CD14-positive monocyte (primary cell): ENCODE results near the gene GPS1. TPM values are rescaled to one million over a fixed set of nuclear protein-coding genes. Genes with fewer than 3 reads are reported as not detected.

Source experiments
- DNase-seq, 3 donors: peaks; one replicate each; pipeline ENCODE4 v3.0.0-alpha.2; 2011 to 2022
- H2AFZ ChIP-seq: 2 replicates; pipeline ENCODE4 v1.6.0; 2012; ENCODE audit warnings: mild to moderate bottlenecking, low read depth, low read length, inconsistent platforms; ENCODE audit not compliant: insufficient read depth, poor library complexity, severe bottlenecking
- H3K27ac ChIP-seq, 2 donors: 1 replicate in 1 of 2; 2 replicates in 1 of 2; pipeline ENCODE4 v1.5.1; 2012 to 2013; ENCODE audit warnings: low read length in 2 of 2, control low read depth in 1 of 2, inconsistent platforms in 1 of 2, low read depth in 1 of 2, mild to moderate bottlenecking in 1 of 2
- H3K27me3 ChIP-seq, 2 donors: one replicate each; pipeline versions ENCODE4 v1.6.0 to v1.6.1; 2011 to 2013; ENCODE audit warnings: low read length in 2 of 2; ENCODE audit not compliant: control insufficient read depth in 2 of 2, insufficient read depth in 2 of 2
- H3K36me3 ChIP-seq, 2 donors: replicated peaks in 1 of 2; 1 replicate in 1 of 2; 2 replicates in 1 of 2; pipeline versions ENCODE4 v1.5.1 to v1.6.1; 2012 to 2013; ENCODE audit warnings: low read length in 2 of 2, control low read depth in 1 of 2, inconsistent platforms in 1 of 2, mild to moderate bottlenecking in 1 of 2; ENCODE audit not compliant: insufficient read depth in 2 of 2, control insufficient read depth in 1 of 2
- H3K4me1 ChIP-seq, 2 donors: 1 replicate in 1 of 2; 2 replicates in 1 of 2; pipeline versions ENCODE4 v1.5.1 to v1.6.1; 2012 to 2013; ENCODE audit warnings: low read length in 2 of 2, control low read depth in 1 of 2, inconsistent platforms in 1 of 2, mild to moderate bottlenecking in 1 of 2, moderate library complexity in 1 of 2; ENCODE audit not compliant: insufficient read depth in 2 of 2, control insufficient read depth in 1 of 2
- H3K4me2 ChIP-seq: replicated peaks from 2 replicates; pipeline ENCODE3; 2012; ENCODE audit warnings: low read length, moderate library complexity, mild to moderate bottlenecking; ENCODE audit not compliant: poor library complexity, severe bottlenecking; ENCODE audit errors: extremely low read depth
- H3K4me3 ChIP-seq, 3 experiments: fragments of 200-600 bp in 1 of 3; sonication (generic) in 1 of 3; replicated peaks in 1 of 3; 1 replicate in 2 of 3; 2 replicates in 1 of 3; pipeline ENCODE4 v1.5.1; 2011 to 2013; ENCODE audit warnings: low read length in 3 of 3, mild to moderate bottlenecking in 3 of 3, control low read depth in 2 of 3, low read depth in 2 of 3, inconsistent platforms in 1 of 3, moderate library complexity in 1 of 3
- H3K79me2 ChIP-seq: 2 replicates; pipeline ENCODE4 v1.6.0; 2012; ENCODE audit warnings: mild to moderate bottlenecking, control low read depth, inconsistent platforms, low read length, moderate library complexity; ENCODE audit not compliant: insufficient read depth
- H3K9ac ChIP-seq: 2 replicates; pipeline ENCODE4 v1.6.0; 2017; ENCODE audit warnings: low read length, mild to moderate bottlenecking; ENCODE audit not compliant: insufficient read depth, poor library complexity, severe bottlenecking
- H3K9me3 ChIP-seq, 2 donors: replicated peaks in 1 of 2; 1 replicate in 1 of 2; 2 replicates in 1 of 2; pipeline versions ENCODE4 v1.5.1 to v1.6.1; 2012 to 2013; ENCODE audit warnings: low read length in 2 of 2, control low read depth in 1 of 2; ENCODE audit not compliant: control insufficient read depth in 1 of 2, insufficient read depth in 1 of 2
- H4K20me1 ChIP-seq: 2 replicates; pipeline ENCODE4 v1.6.0; 2012; ENCODE audit warnings: mild to moderate bottlenecking, low read length, control low read depth, moderate library complexity; ENCODE audit not compliant: insufficient read depth
- H3K27ac Mint-ChIP-seq, 7 donors: one replicate each; pipeline ENCODE4 v1.8.0; 2020; ENCODE audit warnings: mild to moderate bottlenecking in 7 of 7, mixed read lengths in 7 of 7, moderate library complexity in 6 of 7, inconsistent platforms in 2 of 7
- H3K27me3 Mint-ChIP-seq, 3 donors: one replicate each; pipeline ENCODE4 v1.8.0; 2021 to 2022; ENCODE audit warnings: low read depth in 3 of 3, mild to moderate bottlenecking in 3 of 3, mixed read lengths in 3 of 3, moderate library complexity in 3 of 3, inconsistent platforms in 1 of 3
- H3K36me3 Mint-ChIP-seq, 2 donors: one replicate each; pipeline ENCODE4 v1.8.0; 2020; ENCODE audit warnings: mixed read lengths in 2 of 2, inconsistent platforms in 1 of 2, mild to moderate bottlenecking in 1 of 2
- H3K4me1 Mint-ChIP-seq: one replicate; pipeline ENCODE4 v1.8.0; 2020; ENCODE audit warnings: mild to moderate bottlenecking, mixed read lengths
- H3K4me3 Mint-ChIP-seq, 2 donors: one replicate each; pipeline ENCODE4 v1.8.0; 2020; ENCODE audit warnings: mild to moderate bottlenecking in 2 of 2, mixed read lengths in 2 of 2, moderate library complexity in 1 of 2
- H3K9me3 Mint-ChIP-seq, 7 donors: one replicate each; pipeline ENCODE4 v1.8.0; 2020 to 2022; ENCODE audit warnings: mixed read lengths in 7 of 7, mild to moderate bottlenecking in 6 of 7, moderate library complexity in 6 of 7, inconsistent platforms in 2 of 7
- WGBS: methylation state at CpG from one replicate; pipeline ENCODE4 v1.1.5; 2013; ENCODE audit warnings: missing lambda C conversion rate; ENCODE audit not compliant: insufficient coverage; 5-methylcytosine and 5-hydroxymethylcytosine counted together
- intact Hi-C, 2 donors: fragments of 100-400 bp; cut with micrococcal nuclease; formaldehyde crosslinking; loops; one replicate each; pipeline versions ENCODE4 v1.15.0 to v1.15.1; 2023
- polyA plus RNA-seq, 3 donors: library from polyadenylated mRNA; depleted of rRNA in 1 of 3; unstranded in 2 of 3; stranded (reverse) in 1 of 3; fragments of 300-500 nt in 2 of 3; fragments of >200 nt in 1 of 3; fragmentation: Illumina TruSeq in 2 of 3; gene quantifications; 1 replicate in 2 of 3; 2 replicates in 1 of 3; pipeline ENCODE4 v1.2.3, GENCODE V29; 2012 to 2021
- TF ChIP-seq, protein P1 (sequence below): fragments of 200-600 bp; IDR thresholded peaks from one replicate; pipeline ENCODE4 v1.8.0; 2022; ENCODE audit warnings: antibody characterized with exemption, mild to moderate bottlenecking

The GPS1 gene
- polyA plus RNA-seq, 3 donors: 101 to 130 (median 110) TPM

DNA sequence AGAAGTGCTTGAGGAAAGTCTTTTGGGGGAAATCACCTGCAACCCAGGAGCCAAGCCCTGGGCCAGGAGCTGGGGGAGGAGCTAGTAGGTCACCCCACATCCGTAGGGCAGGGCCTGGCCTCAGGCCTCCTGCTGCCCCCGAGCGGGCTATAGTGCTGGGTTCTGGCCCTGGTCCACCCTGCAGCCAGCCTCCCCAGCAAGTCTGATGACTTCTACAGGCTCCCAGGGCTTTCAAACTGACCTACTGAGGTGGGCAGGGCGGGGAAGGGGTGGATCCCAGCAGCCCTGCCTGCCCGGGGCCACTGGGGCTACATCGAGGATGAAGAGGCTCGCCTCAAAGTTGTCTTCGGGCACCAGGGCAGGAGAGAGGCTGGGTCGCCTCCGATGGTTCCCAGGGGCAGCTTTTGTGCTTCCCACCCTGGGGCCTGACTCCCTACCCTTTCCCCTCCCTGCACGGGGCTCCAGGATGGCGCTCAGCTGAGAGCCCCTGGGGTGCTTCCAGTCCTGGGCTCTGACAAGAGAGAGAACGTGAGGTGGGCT lies 34.0 kb upstream of the GPS1 start:
- H3K4me1 Mint-ChIP-seq: peaks cover 14% of the 10 kb centered on the region
- TF ChIP-seq, protein P1, sequence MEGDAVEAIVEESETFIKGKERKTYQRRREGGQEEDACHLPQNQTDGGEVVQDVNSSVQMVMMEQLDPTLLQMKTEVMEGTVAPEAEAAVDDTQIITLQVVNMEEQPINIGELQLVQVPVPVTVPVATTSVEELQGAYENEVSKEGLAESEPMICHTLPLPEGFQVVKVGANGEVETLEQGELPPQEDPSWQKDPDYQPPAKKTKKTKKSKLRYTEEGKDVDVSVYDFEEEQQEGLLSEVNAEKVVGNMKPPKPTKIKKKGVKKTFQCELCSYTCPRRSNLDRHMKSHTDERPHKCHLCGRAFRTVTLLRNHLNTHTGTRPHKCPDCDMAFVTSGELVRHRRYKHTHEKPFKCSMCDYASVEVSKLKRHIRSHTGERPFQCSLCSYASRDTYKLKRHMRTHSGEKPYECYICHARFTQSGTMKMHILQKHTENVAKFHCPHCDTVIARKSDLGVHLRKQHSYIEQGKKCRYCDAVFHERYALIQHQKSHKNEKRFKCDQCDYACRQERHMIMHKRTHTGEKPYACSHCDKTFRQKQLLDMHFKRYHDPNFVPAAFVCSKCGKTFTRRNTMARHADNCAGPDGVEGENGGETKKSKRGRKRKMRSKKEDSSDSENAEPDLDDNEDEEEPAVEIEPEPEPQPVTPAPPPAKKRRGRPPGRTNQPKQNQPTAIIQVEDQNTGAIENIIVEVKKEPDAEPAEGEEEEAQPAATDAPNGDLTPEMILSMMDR: no peak
- Histone ChIP-seq H3K9ac (no peak overlapping the region), H4K20me1 (peaks cover 32% of the 10 kb centered on the region), H3K79me2 (peaks cover 24% of the 10 kb centered on the region), H3K27ac (no peak overlapping the region), H3K4me2 (no peak overlapping the region), H2AFZ (no peak overlapping the region), H3K4me3 (no peak overlapping the region), H3K4me1 (peaks cover 15 to 18% of the 10 kb centered on the region in 2 donors), H3K27me3 (no peaks in the 10 kb centered on the region), H3K36me3 (peaks cover 5 to 17% of the 10 kb centered on the region in 2 donors), H3K9me3 (no peaks in the 10 kb centered on the region)
- no peak overlapping the region for H3K27ac Mint-ChIP-seq
- no peak overlapping the region for H3K4me3 Mint-ChIP-seq
- no peaks in the 10 kb centered on the region for H3K9me3 Mint-ChIP-seq
- DNase-seq: no peak
- peaks cover 6 to 17% of the 10 kb centered on the region in 2 donors for H3K36me3 Mint-ChIP-seq
- intact Hi-C loops: no loop called here
- 88% methylated on average over 8 of the region's 13 CpGs for WGBS
- peaks cover 0 to 1% (median 0%) of the 10 kb centered on the region in 3 donors for H3K27me3 Mint-ChIP-seq

DNA sequence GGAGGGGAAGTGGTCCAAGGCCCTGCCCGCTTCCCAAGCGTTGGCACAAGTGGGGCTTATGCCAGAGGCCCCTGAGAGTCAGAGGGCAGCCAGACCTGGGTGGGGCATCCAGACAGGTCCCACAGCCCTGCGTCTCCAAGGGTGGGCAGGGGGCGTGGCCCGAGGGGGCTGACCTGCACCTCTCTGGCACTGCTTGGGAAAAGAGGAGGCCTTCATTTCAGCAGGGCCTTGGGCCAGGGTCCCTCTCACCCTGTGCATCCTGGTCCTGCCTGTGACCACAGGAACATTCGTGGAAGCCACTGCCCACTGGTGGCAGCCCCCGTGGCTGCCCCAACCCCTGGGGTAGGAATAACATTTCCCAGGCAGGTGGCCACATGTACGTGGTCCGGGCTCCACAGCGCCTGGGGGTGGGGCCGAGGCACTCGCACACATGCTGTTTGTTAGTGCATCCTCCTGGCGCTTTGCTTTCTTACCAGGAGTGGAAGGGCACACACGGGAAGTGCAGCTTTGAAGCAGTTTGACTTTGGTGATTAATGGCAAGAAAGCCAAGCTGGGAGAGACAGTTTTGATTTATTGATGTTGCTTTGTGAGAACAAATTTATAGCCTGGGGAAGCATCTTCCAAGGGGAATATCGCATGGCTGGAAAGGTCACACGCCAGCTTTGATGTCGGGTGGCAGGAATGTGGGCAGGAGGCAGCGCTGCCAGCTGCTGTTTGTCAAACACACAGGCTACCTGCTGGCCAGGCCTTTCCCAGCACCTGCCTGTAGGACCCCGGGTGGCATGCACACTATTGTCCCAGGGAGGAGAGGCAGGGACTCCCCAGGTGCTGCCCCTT lies 33.3 kb upstream of the GPS1 start:
- H3K27ac Mint-ChIP-seq: peak overlapping the region in 1 of 7 donors; percentile 27
- no peak overlapping the region for H2AFZ ChIP-seq
- no peak overlapping the region for H3K27ac ChIP-seq
- intact Hi-C loops: no loop called here
- H3K27me3 ChIP-seq: no peaks in the 10 kb centered on the region
- peaks cover 0 to 1% (median 0%) of the 10 kb centered on the region in 3 donors for H3K27me3 Mint-ChIP-seq
- H3K4me2 ChIP-seq: no peak overlapping the region
- H3K9ac ChIP-seq: no peak overlapping the region
- no peak for DNase-seq
- peaks cover 6 to 15% of the 10 kb centered on the region in 2 donors for H3K36me3 Mint-ChIP-seq
- H3K4me3 ChIP-seq: no peak overlapping the region
- H3K79me2 ChIP-seq: peaks cover 25% of the 10 kb centered on the region
- H4K20me1 ChIP-seq: peaks cover 32% of the 10 kb centered on the region
- peaks cover 14% of the 10 kb centered on the region for H3K4me1 Mint-ChIP-seq
- H3K4me3 Mint-ChIP-seq: no peak overlapping the region
- TF ChIP-seq, protein P1: no peak
- WGBS: 85% methylated on average over 18 of the region's 19 CpGs
- no peaks in the 10 kb centered on the region for H3K9me3 Mint-ChIP-seq
- H3K4me1 ChIP-seq: peaks cover 15 to 19% of the 10 kb centered on the region in 2 donors
- H3K9me3 ChIP-seq: no peaks in the 10 kb centered on the region
- H3K36me3 ChIP-seq: peaks cover 5 to 17% of the 10 kb centered on the region in 2 donors
